HG03108 (cell line): ENCODE results near the gene HMG20A.

Source experiments
- ATAC-seq: cut with Tn5 transposase; IDR thresholded peaks from one replicate; pipeline ENCODE4 v1.9.1; 2021; ENCODE audit warnings: moderate library complexity; ENCODE audit not compliant: unreplicated experiment

The HMG20A gene

GRCh38 chr15:77426377-77426776 lies 5.7 kb downstream of the HMG20A start:
- ATAC-seq = no peak

GRCh38 chr15:77426871-77427270 lies 6.2 kb downstream of the HMG20A start:
- peak; percentile 63 for ATAC-seq

GRCh38 chr15:77430213-77430612 lies 9.5 kb downstream of the HMG20A start:
- no peak for ATAC-seq

- no peak for ATAC-seq
Observed at GRCh38 chr15:77430652-77431051, 10.0 kb downstream of the HMG20A start.

GRCh38 chr15:77436822-77437221 lies 16.1 kb downstream of the HMG20A start:
- ATAC-seq = no peak

- ATAC-seq = no peak
Observed at GRCh38 chr15:77437264-77437663, 16.6 kb downstream of the HMG20A start.

- ATAC-seq = peak; percentile 83
Observed at GRCh38 chr15:77440378-77440999, 19.8 kb downstream of the HMG20A start.

GRCh38 chr15:77446840-77447390 lies 26.2 kb downstream of the HMG20A start:
- ATAC-seq = no peak

GRCh38 chr15:77454265-77454664 lies 33.6 kb downstream of the HMG20A start:
- ATAC-seq = no peak

GRCh38 chr15:77454951-77455350 lies 34.3 kb downstream of the HMG20A start:
- ATAC-seq = no peak

- ATAC-seq = no peak
Observed at GRCh38 chr15:77455696-77456321, 35.1 kb downstream of the HMG20A start.

GRCh38 chr15:77456746-77457145 lies 36.1 kb downstream of the HMG20A start:
- ATAC-seq = no peak

GRCh38 chr15:77457191-77457904 lies 36.7 kb downstream of the HMG20A start:
- no peak for ATAC-seq

GRCh38 chr15:77457905-77458265 lies 37.2 kb downstream of the HMG20A start:
- no peak for ATAC-seq

- no peak for ATAC-seq
Observed at GRCh38 chr15:77459031-77459430, 38.3 kb downstream of the HMG20A start.

- ATAC-seq = no peak
Observed at GRCh38 chr15:77461486-77461885, 40.8 kb downstream of the HMG20A start.

GRCh38 chr15:77464129-77464865 lies 43.6 kb downstream of the HMG20A start:
- no peak for ATAC-seq

- no peak for ATAC-seq
Observed at GRCh38 chr15:77466521-77466920, 45.8 kb downstream of the HMG20A start.

GRCh38 chr15:77468896-77469295 lies 48.2 kb downstream of the HMG20A start:
- ATAC-seq = no peak

GRCh38 chr15:77470235-77470634 lies 49.5 kb downstream of the HMG20A start:
- no peak for ATAC-seq

- ATAC-seq = no peak
Observed at GRCh38 chr15:77473328-77473727, 52.6 kb downstream of the HMG20A start.
